HG02852 (cell line): ENCODE data around the gene IGSF9B.
A peak's percentile ranks its signal among the peaks of the same experiment; 100 is the strongest.

ENCODE experiments used
- ATAC-seq: cut with Tn5 transposase; IDR thresholded peaks from one replicate; pipeline ENCODE4 v1.9.1; 2021; ENCODE audit warnings: mild to moderate bottlenecking, moderate library complexity; ENCODE audit not compliant: unreplicated experiment

Gene IGSF9B

DNA sequence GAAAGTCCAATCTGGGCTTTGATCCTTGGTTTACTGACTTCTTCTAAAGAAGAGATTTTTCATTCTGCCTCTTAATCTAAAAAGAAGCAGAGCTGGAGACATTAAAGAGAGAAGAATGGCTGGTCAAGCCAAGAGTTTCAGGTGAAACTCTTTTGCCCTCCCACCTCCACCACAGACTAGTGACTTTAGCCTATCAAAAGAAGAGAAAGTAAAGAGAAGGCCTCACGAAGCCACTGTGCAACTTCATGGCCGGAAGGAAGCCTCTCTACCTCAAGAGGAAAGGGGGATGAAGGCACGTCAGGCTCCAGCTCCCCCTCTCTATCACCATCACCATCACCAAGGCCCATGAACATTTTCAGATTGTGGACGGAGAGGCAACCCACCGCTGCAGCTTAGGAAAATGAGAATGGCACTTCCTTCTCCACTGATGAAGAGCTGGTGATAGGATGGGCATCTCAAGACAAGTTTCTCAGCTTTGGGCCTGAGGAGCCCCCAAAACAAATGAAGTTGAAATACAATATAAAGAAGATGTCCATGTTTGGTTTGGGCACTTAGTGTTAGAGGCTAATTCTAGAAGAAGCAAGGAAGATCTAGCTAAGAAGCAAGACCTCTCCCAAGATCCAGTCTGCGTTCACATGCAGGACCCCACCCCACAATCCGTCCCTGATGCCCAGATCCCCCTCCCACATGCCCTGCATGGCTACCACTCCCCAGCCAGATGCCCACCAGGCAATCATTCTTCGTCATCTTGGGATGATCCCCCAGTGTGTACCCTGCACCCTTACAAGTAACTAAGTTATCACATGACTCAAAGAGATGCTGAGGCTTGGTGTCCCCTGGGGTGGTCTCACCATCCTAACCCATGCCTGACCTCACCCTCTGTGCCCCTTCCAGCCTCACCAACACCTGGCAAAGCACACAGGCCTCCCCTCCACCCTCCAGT lies 52.6 kb downstream of the IGSF9B start:
- no peak for ATAC-seq

DNA sequence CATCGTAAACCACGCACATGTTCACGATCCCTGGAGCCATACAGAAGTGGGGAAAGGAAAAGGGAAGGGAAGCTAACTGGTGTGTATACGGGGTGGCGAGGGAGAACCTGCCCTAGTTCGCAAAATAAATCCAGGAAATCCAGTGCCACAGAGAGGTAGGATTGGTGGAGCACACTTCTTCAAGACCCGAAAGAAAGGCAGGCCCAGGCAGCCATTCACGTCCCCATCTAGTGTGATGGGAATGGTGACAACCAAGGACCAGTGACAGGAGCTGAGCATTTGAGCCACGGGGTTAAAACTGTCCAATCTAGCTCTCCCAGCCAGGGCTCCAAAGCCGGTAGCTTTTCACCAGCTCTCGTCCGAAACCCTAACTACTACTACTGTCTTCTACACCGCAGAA lies 53.7 kb downstream of the IGSF9B start:
- no peak for ATAC-seq

GRCh38 chr11:133902506-133902905 lies 54.3 kb downstream of the IGSF9B start:
- no peak for ATAC-seq

DNA sequence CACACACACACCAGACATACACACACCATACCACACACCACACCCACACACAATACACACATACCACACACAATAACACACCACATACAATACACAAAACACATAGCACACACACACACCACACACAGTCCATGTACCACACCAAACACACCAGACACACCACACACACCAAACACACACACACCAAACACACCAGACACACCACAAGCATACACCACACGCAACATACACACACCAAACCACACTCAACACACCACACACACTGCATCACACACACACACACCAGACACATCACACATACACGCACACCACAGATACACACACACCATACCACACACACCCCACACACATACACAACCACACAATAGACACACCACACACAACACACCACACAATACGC lies 54.8 kb downstream of the IGSF9B start:
- no peak for ATAC-seq

DNA sequence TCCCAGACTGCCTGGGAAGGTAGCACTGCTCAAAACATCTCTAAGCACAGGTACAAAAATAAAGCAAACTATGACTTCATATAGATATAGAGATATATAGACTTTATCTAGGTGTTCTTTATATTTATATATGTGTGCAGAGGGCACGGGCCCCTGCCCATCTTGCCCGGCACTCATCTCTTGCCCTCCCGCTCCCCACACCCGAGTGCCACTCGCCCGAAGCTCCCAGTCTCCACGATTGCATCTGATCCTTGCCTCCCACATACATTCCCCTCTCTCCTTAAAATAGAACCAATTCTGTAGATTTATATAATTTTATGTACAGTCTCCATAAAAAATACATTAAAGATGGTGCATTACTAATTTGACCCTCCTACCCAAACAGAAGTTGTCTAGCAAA lies 55.5 kb downstream of the IGSF9B start:
- no peak for ATAC-seq

- no peak for ATAC-seq
These were observed 56.3 kb downstream of the IGSF9B start for GRCh38 chr11:133900176-133901105.

DNA sequence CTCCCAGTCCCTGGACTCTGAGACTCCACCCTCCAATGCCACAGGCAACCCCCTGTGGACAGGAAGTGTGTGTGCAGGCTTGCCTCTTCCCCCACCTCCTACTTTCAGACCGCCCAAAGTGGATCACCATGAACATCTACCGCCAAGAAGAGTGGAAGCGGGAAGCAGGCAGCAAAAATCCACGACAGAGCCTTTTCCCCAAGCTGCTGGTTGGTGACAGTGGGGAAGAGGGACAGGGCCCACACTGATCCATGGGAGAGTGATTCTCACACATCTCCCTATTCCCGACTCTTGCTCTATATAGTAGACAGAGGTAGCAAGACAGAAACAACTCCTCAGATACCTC lies 58.0 kb downstream of the IGSF9B start:
- ATAC-seq: no peak

- ATAC-seq: no peak
These were observed 58.6 kb downstream of the IGSF9B start for GRCh38 chr11:133898031-133898769.

DNA sequence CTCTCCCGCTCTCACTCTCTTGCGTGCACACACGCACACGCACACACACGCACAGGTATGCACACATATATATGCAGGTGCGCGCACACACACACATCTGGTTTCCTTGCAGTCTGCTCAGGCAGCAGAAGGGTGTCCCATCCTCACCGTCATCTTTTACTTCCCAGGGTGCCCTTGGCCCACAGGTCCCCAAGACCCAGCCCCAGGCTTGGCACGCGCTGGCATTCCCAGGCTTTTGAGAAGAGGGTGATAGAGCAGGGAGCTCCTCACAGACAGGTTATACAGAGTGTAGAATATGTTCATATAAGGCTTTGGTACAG lies 59.5 kb downstream of the IGSF9B start:
- no peak for ATAC-seq

DNA sequence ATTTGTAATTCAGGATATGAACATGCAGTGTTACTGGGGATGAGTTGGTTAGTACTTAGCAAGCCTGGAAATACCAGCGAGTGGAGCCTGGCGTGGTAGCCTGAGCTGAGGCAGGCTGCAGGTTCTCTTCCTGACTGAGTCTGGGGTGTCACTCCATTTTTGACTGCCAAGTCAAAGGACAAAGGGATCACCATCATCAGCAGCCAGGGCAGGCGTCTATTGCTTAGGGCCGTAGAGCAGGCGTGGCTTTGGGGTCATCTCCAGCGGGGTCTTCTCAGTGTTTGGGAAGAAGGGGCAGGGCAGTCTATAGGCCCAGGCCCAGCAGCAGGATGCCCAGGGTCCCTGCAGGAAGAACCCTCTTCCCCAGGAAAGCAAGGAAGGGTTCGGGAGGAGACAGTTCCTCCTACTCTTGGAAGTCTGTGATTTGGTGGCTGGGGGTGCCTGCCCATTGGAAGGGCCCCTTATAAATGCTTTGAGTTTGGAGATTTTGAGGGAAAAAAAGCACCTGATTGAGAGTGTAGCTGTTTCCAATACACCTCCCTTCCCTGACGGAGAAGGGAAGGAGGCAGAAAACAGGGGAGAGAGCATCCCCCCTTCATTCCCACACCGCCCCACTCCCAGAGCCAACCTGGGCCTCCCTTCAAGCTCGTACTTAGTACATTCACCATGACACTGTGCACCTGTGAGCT lies 60.0 kb downstream of the IGSF9B start:
- no peak for ATAC-seq

DNA sequence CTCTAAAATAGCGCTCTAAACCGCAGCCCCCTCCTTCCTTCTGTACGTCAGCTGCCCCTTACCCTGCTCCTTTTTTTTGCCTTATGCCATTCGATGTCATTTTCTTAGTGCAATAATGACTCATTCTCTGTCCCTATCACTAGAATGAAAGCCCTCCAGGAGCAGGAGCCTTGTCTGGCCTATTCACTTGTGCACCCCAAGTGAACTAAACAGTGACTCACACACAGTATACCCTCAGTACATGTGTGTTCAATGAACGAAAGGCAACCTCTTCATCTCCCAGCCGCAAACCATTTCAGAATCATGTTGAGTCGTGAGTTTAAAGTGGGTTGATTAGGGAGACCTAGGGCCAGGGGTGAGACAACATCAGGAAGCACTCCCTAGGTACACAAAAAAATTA lies 60.7 kb downstream of the IGSF9B start:
- peak; percentile 42 for ATAC-seq

GRCh38 chr11:133895551-133895950 lies 61.2 kb downstream of the IGSF9B start:
- ATAC-seq: peak; percentile 18

GRCh38 chr11:133895061-133895479 lies 61.7 kb downstream of the IGSF9B start:
- peak; percentile 71 for ATAC-seq

GRCh38 chr11:133893381-133893780 lies 63.4 kb downstream of the IGSF9B start:
- ATAC-seq: no peak

DNA sequence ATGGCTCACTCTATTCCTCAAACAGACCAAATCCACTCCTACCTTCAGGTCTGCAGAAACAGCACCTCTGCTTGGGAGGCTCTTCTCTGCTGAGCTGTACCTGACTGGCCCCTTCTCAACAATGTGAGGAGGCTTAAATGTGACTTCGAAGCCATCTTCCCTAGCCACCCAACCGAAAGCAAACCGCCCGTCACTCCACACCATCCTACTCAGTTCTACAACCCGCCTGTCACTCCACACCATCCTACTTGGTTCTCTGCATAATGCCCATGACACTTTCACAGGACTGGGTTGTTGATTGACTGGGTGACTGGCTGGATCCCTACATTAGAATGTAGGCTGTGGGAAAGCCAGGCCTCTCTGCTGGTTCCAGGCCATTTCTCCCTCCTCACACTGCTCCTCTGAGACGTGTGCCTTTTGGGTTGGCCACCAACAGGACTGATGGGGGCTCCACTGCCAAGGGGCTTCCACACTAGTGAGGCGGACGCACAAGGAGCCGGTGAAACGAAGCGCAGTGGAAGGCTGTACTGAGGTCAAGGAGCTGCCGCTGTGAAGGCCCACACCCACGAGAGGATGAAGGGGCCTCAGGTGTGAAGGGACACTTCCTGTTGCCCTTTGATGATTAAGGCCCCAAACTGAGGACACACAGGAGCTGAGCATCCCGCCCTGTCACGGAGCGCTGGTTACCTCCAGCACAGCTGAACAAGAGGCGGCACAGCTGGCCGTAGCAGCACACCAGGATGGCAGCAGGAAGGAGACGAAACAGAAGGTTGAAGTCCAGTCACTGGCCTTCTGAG lies 64.0 kb downstream of the IGSF9B start:
- ATAC-seq: no peak

- ATAC-seq: no peak
These were observed 64.6 kb downstream of the IGSF9B start for GRCh38 chr11:133892126-133892525.

DNA sequence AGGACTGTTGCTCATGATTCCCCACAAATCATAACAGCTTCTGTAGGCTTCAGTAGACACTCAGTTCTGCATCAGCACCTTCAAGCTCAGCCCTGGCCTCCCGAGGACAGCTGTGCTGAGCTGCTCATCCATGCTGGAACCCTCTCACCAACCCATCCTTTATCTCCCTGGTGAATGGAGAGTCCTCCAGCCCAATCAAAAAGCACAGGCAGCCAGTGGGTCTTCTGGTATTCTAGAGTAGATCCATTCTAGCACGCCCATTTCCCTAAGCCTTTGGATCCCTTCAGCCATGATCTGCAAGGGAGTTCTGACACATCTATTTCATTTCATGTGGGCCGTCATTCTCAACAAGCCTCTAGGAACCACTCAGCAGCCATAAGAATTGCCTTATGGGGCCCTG lies 66.9 kb downstream of the IGSF9B start:
- ATAC-seq: no peak

DNA sequence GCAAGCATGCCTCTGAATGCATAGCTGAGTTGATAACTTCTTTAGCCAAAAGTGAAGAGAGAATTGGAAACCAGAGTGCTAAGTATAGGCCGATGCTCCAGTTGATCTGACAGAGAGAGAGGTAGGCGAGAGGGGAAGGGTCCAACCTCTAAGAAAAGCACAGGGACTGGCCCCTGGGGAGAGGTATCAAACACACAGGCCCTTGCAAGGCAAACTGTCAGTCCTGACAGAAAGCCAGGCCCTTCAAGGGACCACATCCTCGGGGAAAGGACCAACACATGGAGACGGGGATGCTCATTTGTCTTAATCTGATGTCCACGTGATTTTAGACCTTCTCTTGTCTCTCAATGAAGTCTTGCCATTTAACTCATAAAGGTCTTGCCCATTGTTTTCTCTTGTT lies 67.6 kb downstream of the IGSF9B start:
- ATAC-seq: no peak

DNA sequence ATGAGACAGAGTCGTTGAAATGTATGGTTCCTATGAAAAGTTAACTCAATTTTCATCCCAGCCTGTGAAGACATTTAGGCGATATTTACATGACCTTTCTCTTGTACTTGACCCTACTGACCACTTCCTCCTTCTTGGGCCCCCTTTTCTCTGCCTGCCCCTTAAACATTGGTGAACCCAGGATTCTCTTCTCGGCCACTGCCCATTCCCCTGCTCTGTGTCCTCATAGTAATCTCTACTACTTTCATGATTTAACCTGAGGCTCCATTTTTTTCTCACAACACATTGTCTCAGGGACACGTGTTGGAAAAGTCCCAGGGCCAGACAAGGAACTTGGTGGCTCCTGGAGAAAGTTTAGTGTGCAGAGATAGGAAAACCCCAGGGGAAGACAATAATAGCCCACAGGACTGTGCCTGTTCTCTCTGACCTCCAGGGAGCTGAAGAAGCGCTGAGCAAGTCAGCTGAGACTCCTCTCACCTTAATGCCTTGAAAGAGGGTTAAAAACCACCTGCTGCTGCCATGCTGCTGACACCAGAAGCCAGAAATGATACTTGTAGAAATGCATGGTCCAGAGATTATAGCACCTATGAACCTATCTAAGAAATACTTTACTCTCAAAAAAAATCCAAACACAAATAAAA lies 69.0 kb downstream of the IGSF9B start:
- no peak for ATAC-seq
